HL-60/S4 treated with retinoic acid at 250 ng/mL for 4 days and 3 days (cell line): ENCODE measurements around the gene SYNE1.
"Not testable (repeated sequence)": the region's sequence is repeated elsewhere in the genome, so short reads cannot be mapped to it uniquely, and the experiment has no call there.

Experiments used
- in situ Hi-C: fragments of 300-500 bp; cut with MboI; formaldehyde crosslinking; loops from 2 replicates; pipeline ENCODE4 v1.7.0; 2022; ENCODE audit warnings: low sequenced_read_pairs

The SYNE1 gene

GRCh38 chr6:152154559-152155356 lies 482.4 kb downstream of the SYNE1 start:
- in situ Hi-C loops = no loop called here

GRCh38 chr6:152151920-152152319 lies 485.2 kb downstream of the SYNE1 start:
- in situ Hi-C loops = no loop called here

- in situ Hi-C loops = no loop called here
Measured at GRCh38 chr6:152150196-152150595, 487.0 kb downstream of the SYNE1 start.

- in situ Hi-C loops = no loop called here
Measured at GRCh38 chr6:152148412-152148811, 488.8 kb downstream of the SYNE1 start.

- in situ Hi-C loops = no loop called here
Measured at GRCh38 chr6:152147269-152147668, 489.9 kb downstream of the SYNE1 start.

- in situ Hi-C loops = no loop called here
Measured at GRCh38 chr6:152146385-152146784, 490.8 kb downstream of the SYNE1 start.

GRCh38 chr6:152143359-152143758 lies 493.8 kb downstream of the SYNE1 start:
- in situ Hi-C loops = no loop called here

- in situ Hi-C loops = no loop called here
Measured at GRCh38 chr6:152142105-152142504, 495.1 kb downstream of the SYNE1 start.

GRCh38 chr6:152138344-152138743 lies 498.8 kb downstream of the SYNE1 start:
- in situ Hi-C loops = not testable (repeated sequence)

- in situ Hi-C loops = no loop called here
Measured at GRCh38 chr6:152136449-152136825, 500.7 kb downstream of the SYNE1 start.

- in situ Hi-C loops = no loop called here
Measured at GRCh38 chr6:152135755-152136448, 501.3 kb downstream of the SYNE1 start.

- in situ Hi-C loops = no loop called here
Measured at GRCh38 chr6:152130441-152130840, 506.7 kb downstream of the SYNE1 start.

- in situ Hi-C loops = no loop called here
Measured at GRCh38 chr6:152129691-152130151, 507.4 kb downstream of the SYNE1 start.

GRCh38 chr6:152127432-152128165 lies 509.6 kb downstream of the SYNE1 start:
- in situ Hi-C loops = no loop called here

- in situ Hi-C loops = no loop called here
Measured at GRCh38 chr6:152124429-152125074, 512.6 kb downstream of the SYNE1 start.

- in situ Hi-C loops = no loop called here
Measured at GRCh38 chr6:152123076-152123475, 514.1 kb downstream of the SYNE1 start.

GRCh38 chr6:152122434-152122833 lies 514.7 kb downstream of the SYNE1 start:
- in situ Hi-C loops = no loop called here

- in situ Hi-C loops = no loop called here
Measured at GRCh38 chr6:152121910-152122309, 515.3 kb downstream of the SYNE1 start.

- in situ Hi-C loops = no loop called here
Measured at GRCh38 chr6:152119831-152120230, 517.3 kb downstream of the SYNE1 start.

- in situ Hi-C loops = no loop called here
Measured at GRCh38 chr6:152118678-152119077, 518.5 kb downstream of the SYNE1 start.

GRCh38 chr6:152118224-152118623 lies 518.9 kb downstream of the SYNE1 start:
- in situ Hi-C loops = no loop called here
